ENCODE measurements around the gene MPZL2. TPM values are rescaled to one million over a fixed set of nuclear protein-coding genes. Genes with fewer than 3 reads are reported as not detected.

MPZL2 gene
- polyA plus RNA-seq, 1 donor from 2014 or later = not detected

DNA sequence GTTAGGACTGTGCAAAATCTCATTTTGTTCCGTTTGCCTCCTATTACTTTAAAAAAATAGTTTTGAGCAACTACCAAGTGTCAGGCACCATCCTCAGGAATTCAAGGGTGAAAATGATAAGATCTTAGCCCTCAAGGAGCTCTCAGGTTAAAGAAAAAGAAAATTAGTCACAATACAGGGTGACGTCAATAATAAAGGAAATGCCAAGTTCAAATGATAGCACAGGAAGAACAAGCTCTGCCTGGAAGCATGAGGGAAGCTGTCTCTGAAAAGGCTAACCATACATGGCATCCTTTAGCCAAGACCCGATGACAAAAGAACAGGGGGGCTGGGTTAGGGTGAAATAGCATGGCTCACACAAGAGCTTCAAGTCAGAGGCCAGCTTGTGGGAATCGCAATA, 11.1 kb upstream of the MPZL2 start:
- no peaks in the 10 kb centered on the region for H3F3A ChIP-seq (ENCODE audit: insufficient read depth, low read length, poor library complexity, severe bottlenecking)
- no peaks in the 10 kb centered on the region for H3K27me3 ChIP-seq (ENCODE audit: insufficient read depth, low read depth, low read length)
- H3K4me3 ChIP-seq (ENCODE audit: low read length) = no peak overlapping the region
- H3K36me3 ChIP-seq (ENCODE audit: insufficient read depth, low read length) = no peaks in the 10 kb centered on the region
- H3K9ac ChIP-seq (ENCODE audit: low read length) = no peak overlapping the region
- no peaks in the 10 kb centered on the region for H3K79me2 ChIP-seq (replicated peaks; ENCODE audit: insufficient read depth, low read length)
- H3K4me2 ChIP-seq (ENCODE audit: low read length) = no peak overlapping the region
- H3K9me2 ChIP-seq (ENCODE audit: insufficient read depth, low read length) = no peaks in the 10 kb centered on the region
- H3K9me3 ChIP-seq (ENCODE audit: low read length) = no peaks in the 10 kb centered on the region
- no peaks in the 10 kb centered on the region for H4K20me1 ChIP-seq (ENCODE audit: insufficient read depth)
- no peak overlapping the region for H2AFZ ChIP-seq (ENCODE audit: low read depth, low read length)
- TF ChIP-seq, protein P1, sequence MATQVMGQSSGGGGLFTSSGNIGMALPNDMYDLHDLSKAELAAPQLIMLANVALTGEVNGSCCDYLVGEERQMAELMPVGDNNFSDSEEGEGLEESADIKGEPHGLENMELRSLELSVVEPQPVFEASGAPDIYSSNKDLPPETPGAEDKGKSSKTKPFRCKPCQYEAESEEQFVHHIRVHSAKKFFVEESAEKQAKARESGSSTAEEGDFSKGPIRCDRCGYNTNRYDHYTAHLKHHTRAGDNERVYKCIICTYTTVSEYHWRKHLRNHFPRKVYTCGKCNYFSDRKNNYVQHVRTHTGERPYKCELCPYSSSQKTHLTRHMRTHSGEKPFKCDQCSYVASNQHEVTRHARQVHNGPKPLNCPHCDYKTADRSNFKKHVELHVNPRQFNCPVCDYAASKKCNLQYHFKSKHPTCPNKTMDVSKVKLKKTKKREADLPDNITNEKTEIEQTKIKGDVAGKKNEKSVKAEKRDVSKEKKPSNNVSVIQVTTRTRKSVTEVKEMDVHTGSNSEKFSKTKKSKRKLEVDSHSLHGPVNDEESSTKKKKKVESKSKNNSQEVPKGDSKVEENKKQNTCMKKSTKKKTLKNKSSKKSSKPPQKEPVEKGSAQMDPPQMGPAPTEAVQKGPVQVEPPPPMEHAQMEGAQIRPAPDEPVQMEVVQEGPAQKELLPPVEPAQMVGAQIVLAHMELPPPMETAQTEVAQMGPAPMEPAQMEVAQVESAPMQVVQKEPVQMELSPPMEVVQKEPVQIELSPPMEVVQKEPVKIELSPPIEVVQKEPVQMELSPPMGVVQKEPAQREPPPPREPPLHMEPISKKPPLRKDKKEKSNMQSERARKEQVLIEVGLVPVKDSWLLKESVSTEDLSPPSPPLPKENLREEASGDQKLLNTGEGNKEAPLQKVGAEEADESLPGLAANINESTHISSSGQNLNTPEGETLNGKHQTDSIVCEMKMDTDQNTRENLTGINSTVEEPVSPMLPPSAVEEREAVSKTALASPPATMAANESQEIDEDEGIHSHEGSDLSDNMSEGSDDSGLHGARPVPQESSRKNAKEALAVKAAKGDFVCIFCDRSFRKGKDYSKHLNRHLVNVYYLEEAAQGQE (IDR thresholded peaks at IDR 0.05; ENCODE audit: borderline replicate concordance) = no peak
- no peak for TF ChIP-seq SMC3 (conservative IDR thresholded peaks at IDR 0.05; ENCODE audit: poor library complexity)
- no peak for TF ChIP-seq MXI1 (conservative IDR thresholded peaks at IDR 0.05; ENCODE audit: poor library complexity, severe bottlenecking)
- no peak for TF ChIP-seq TAF1 (IDR thresholded peaks at IDR 0.05; ENCODE audit: low read depth)
- TF ChIP-seq POLR2AphosphoS5 (IDR thresholded peaks at IDR 0.05) = no peak
- TF ChIP-seq EZH2 (IDR thresholded peaks at IDR 0.05; ENCODE audit: borderline replicate concordance, insufficient read depth, low read length, poor library complexity, severe bottlenecking) = no peak
- no peak for TF ChIP-seq RAD21 (conservative IDR thresholded peaks at IDR 0.05)
- TF ChIP-seq, protein P2, sequence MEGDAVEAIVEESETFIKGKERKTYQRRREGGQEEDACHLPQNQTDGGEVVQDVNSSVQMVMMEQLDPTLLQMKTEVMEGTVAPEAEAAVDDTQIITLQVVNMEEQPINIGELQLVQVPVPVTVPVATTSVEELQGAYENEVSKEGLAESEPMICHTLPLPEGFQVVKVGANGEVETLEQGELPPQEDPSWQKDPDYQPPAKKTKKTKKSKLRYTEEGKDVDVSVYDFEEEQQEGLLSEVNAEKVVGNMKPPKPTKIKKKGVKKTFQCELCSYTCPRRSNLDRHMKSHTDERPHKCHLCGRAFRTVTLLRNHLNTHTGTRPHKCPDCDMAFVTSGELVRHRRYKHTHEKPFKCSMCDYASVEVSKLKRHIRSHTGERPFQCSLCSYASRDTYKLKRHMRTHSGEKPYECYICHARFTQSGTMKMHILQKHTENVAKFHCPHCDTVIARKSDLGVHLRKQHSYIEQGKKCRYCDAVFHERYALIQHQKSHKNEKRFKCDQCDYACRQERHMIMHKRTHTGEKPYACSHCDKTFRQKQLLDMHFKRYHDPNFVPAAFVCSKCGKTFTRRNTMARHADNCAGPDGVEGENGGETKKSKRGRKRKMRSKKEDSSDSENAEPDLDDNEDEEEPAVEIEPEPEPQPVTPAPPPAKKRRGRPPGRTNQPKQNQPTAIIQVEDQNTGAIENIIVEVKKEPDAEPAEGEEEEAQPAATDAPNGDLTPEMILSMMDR (IDR thresholded peaks at IDR 0.05; ENCODE audit: poor library complexity, severe bottlenecking) = no peak
- TF ChIP-seq EP300 (conservative IDR thresholded peaks at IDR 0.05; ENCODE audit: poor library complexity, severe bottlenecking) = no peak
- no peak overlapping the region for H3K27ac ChIP-seq (ENCODE audit: low read length)

DNA sequence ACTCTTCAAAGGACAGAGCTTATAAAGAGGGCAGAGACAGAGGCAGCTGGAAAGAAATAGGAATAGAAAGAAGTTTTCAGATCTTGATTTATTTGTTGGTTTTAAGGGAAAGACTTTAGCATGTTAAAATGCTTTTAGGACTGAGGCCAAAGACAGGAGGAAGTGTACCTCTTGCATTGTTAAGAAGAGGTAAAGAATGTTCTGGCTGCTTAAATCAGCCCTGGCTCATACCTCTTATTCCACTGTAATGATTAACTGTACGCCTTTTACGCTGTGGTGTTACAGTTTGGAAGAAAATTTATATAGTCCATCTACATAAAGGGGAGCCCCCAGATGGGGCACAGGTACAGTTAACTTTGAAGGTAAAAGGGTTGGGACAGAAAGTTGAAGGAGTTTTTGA, 10.1 kb upstream of the MPZL2 start:
- Histone ChIP-seq H3K9ac (ENCODE audit: low read length) (no peak overlapping the region), H2AFZ (ENCODE audit: low read depth, low read length) (no peak overlapping the region), H3K79me2 (replicated peaks; ENCODE audit: insufficient read depth, low read length) (no peaks in the 10 kb centered on the region), H4K20me1 (ENCODE audit: insufficient read depth) (no peaks in the 10 kb centered on the region), H3K36me3 (ENCODE audit: insufficient read depth, low read length) (no peaks in the 10 kb centered on the region), H3K4me3 (ENCODE audit: low read length) (no peak overlapping the region), H3K27me3 (ENCODE audit: insufficient read depth, low read depth, low read length) (no peaks in the 10 kb centered on the region), H3K27ac (ENCODE audit: low read length) (no peak overlapping the region), H3F3A (ENCODE audit: insufficient read depth, low read length, poor library complexity, severe bottlenecking) (no peaks in the 10 kb centered on the region), H3K9me3 (ENCODE audit: low read length) (no peaks in the 10 kb centered on the region), H3K4me2 (ENCODE audit: low read length) (no peak overlapping the region), H3K9me2 (ENCODE audit: insufficient read depth, low read length) (no peaks in the 10 kb centered on the region)
- TF ChIP-seq SMC3 (conservative IDR thresholded peaks at IDR 0.05; ENCODE audit: poor library complexity) = no peak

GRCh38 chr11:118272001-118272400, 7.9 kb upstream of the MPZL2 start:
- Histone ChIP-seq H3K36me3 (ENCODE audit: insufficient read depth, low read length) (no peaks in the 10 kb centered on the region), H3K4me2 (ENCODE audit: low read length) (no peak overlapping the region), H2AFZ (ENCODE audit: low read depth, low read length) (no peak overlapping the region), H3K27me3 (ENCODE audit: insufficient read depth, low read depth, low read length) (no peaks in the 10 kb centered on the region), H3K9ac (ENCODE audit: low read length) (no peak overlapping the region), H3K79me2 (replicated peaks; ENCODE audit: insufficient read depth, low read length) (no peaks in the 10 kb centered on the region), H4K20me1 (ENCODE audit: insufficient read depth) (no peaks in the 10 kb centered on the region), H3K4me3 (ENCODE audit: low read length) (no peak overlapping the region), H3K27ac (ENCODE audit: low read length) (no peak overlapping the region), H3F3A (ENCODE audit: insufficient read depth, low read length, poor library complexity, severe bottlenecking) (no peaks in the 10 kb centered on the region), H3K9me3 (ENCODE audit: low read length) (no peaks in the 10 kb centered on the region), H3K9me2 (ENCODE audit: insufficient read depth, low read length) (no peaks in the 10 kb centered on the region)
- TF ChIP-seq MXI1 (conservative IDR thresholded peaks at IDR 0.05; ENCODE audit: poor library complexity, severe bottlenecking) (no peak), SMC3 (conservative IDR thresholded peaks at IDR 0.05; ENCODE audit: poor library complexity) (no peak), EZH2 (IDR thresholded peaks at IDR 0.05; ENCODE audit: borderline replicate concordance, insufficient read depth, low read length, poor library complexity, severe bottlenecking) (no peak), RAD21 (conservative IDR thresholded peaks at IDR 0.05) (no peak), TAF1 (IDR thresholded peaks at IDR 0.05; ENCODE audit: low read depth) (no peak), POLR2AphosphoS5 (IDR thresholded peaks at IDR 0.05) (no peak), EP300 (conservative IDR thresholded peaks at IDR 0.05; ENCODE audit: poor library complexity, severe bottlenecking) (no peak)
- TF ChIP-seq, protein P1 (IDR thresholded peaks at IDR 0.05; ENCODE audit: borderline replicate concordance) = no peak
- TF ChIP-seq, protein P2 (IDR thresholded peaks at IDR 0.05; ENCODE audit: poor library complexity, severe bottlenecking) = no peak
